HCT116 (cell line): ENCODE measurements around the gene PLOD2. TPM values are rescaled to one million over a fixed set of nuclear protein-coding genes. Genes with fewer than 3 reads are reported as not detected.
A peak's percentile ranks its signal among the peaks of the same experiment; 100 is the strongest.

Experiments used
- ATAC-seq: fragments of 200-7000 bp; cut with Tn5 transposase; 2 replicates; pipeline ENCODE4 v1.9.1; 2020; ENCODE audit warnings: mild to moderate bottlenecking, moderate library complexity
- BruUV-seq: library from RNA; stranded (reverse); fragments of 400-500 nt; replicated peaks from 2 replicates; lab custom pipeline; 2021; lab: Mats Ljungman, UMichigan
- CTCF ChIA-PET: fragments of 300-600 bp; sonication (Branson Sonifier 250); formaldehyde crosslinking; loops from one replicate; lab custom pipeline; 2021; ENCODE audit warnings: antibody characterized with exemption; lab: Charles Lee
- POLR2A ChIA-PET: fragments of 300-600, 350-600 bp; sonication (Branson Sonifier 250); formaldehyde crosslinking; loops from one replicate; lab custom pipeline; 2021; ENCODE audit warnings: antibody characterized with exemption; lab: Charles Lee
- RAD21 ChIA-PET, 2 experiments: fragments of 300-600 bp; sonication (Branson Sonifier 250); formaldehyde crosslinking; loops; one replicate each; lab custom pipeline; 2023; ENCODE audit warnings: low total read pairs in 2 of 2; ENCODE audit not compliant: uncharacterized antibody in 2 of 2, unreplicated experiment in 2 of 2, low non-redundant PET in 1 of 2; lab: Charles Lee
- DNase-seq: peaks from one replicate; pipeline ENCODE4 v3.0.0-alpha.2; 2010; ENCODE audit warnings: low read depth, low spot score
- H2AFZ ChIP-seq: fragments of 200-600 bp; shearing (Covaris generic), sonication (generic); 2 replicates; pipeline ENCODE4 v1.6.1; 2017; ENCODE audit warnings: low read depth, mixed run types, mixed read lengths, antibody characterized with exemption, low read length; ENCODE audit not compliant: poor library complexity, severe bottlenecking
- H3K27ac ChIP-seq: 2 replicates; pipeline ENCODE4 v1.5.1; 2012; ENCODE audit warnings: low read depth, low read length
- H3K27me3 ChIP-seq: fragments of 200-600 bp; sonication (generic); 2 replicates; pipeline ENCODE4 v1.6.1; 2016; ENCODE audit warnings: mixed run types, low read length, mixed read lengths; ENCODE audit not compliant: insufficient read depth
- H3K36me3 ChIP-seq, 2 experiments: fragments of 200-500 bp in 1 of 2; fragments of 200-600 bp in 1 of 2; sonication (Bioruptor generic) in 1 of 2; sonication (generic) in 1 of 2; 2 replicates each; pipeline versions ENCODE4 v1.5.1 to v1.6.1; 2014 to 2016; ENCODE audit warnings: low read length in 2 of 2, inconsistent platforms in 1 of 2, mixed read lengths in 1 of 2, mixed run types in 1 of 2; ENCODE audit not compliant: insufficient read depth in 2 of 2, control insufficient read depth in 1 of 2
- H3K4me1 ChIP-seq, 2 experiments: fragments of 200-600 bp in 1 of 2; sonication (generic) in 1 of 2; 2 replicates each; pipeline versions ENCODE4 v1.5.1 to v1.6.1; 2012 to 2017; ENCODE audit warnings: low read length in 2 of 2, inconsistent platforms in 1 of 2, mild to moderate bottlenecking in 1 of 2, mixed read lengths in 1 of 2, mixed run types in 1 of 2, moderate library complexity in 1 of 2; ENCODE audit not compliant: insufficient read depth in 2 of 2, control insufficient read depth in 1 of 2
- H3K4me2 ChIP-seq: fragments of 200-600 bp; sonication (generic); 2 replicates; pipeline ENCODE4 v1.6.1; 2017; ENCODE audit warnings: mixed run types, low read length, mixed read lengths
- H3K4me3 ChIP-seq, 2 experiments: fragments of 200-600 bp in 1 of 2; sonication (generic) in 1 of 2; replicated peaks in 1 of 2; 2 replicates each; pipeline ENCODE4 v1.5.1; 2011 to 2016; ENCODE audit warnings: low read length in 2 of 2, control low read depth in 1 of 2, low read depth in 1 of 2, mild to moderate bottlenecking in 1 of 2, mixed read lengths in 1 of 2, mixed run types in 1 of 2
- H3K79me2 ChIP-seq: fragments of 200-600 bp; sonication (generic); 2 replicates; pipeline ENCODE4 v1.6.1; 2017; ENCODE audit warnings: mild to moderate bottlenecking, mixed run types, low read length, moderate library complexity, mixed read lengths; ENCODE audit not compliant: insufficient read depth
- H3K9ac ChIP-seq: fragments of 200-600 bp; sonication (generic); 2 replicates; pipeline ENCODE4 v1.6.1; 2016; ENCODE audit warnings: low read length, mixed read lengths
- H3K9me2 ChIP-seq: fragments of 200-600 bp; sonication (generic), shearing (Covaris generic); 2 replicates; pipeline ENCODE4 v1.6.1; 2017; ENCODE audit warnings: mixed run types, mild to moderate bottlenecking, moderate library complexity; ENCODE audit not compliant: insufficient read depth
- H3K9me3 ChIP-seq, 2 experiments: fragments of 200-500 bp in 1 of 2; fragments of 200-600 bp in 1 of 2; sonication (Bioruptor generic) in 1 of 2; sonication (generic) in 1 of 2; 2 replicates each; pipeline ENCODE4 v1.6.1; 2014 to 2017; ENCODE audit warnings: low read length in 2 of 2, mixed read lengths in 2 of 2, inconsistent platforms in 1 of 2, low read depth in 1 of 2, mild to moderate bottlenecking in 1 of 2, mixed run types in 1 of 2, moderate library complexity in 1 of 2; ENCODE audit not compliant: control insufficient read depth in 1 of 2, insufficient read depth in 1 of 2
- H4K20me1 ChIP-seq: fragments of 200-600 bp; sonication (generic), shearing (Covaris generic); 2 replicates; pipeline ENCODE4 v1.6.1; 2017; ENCODE audit warnings: mixed run types, mild to moderate bottlenecking, moderate library complexity; ENCODE audit not compliant: insufficient read depth
- CBX3 ChIP-seq: IDR thresholded peaks from 2 replicates; pipeline ENCODE4 v1.6.1; 2012; ENCODE audit warnings: low read depth
- CEBPB ChIP-seq: IDR thresholded peaks from 2 replicates; pipeline ENCODE4 v1.6.1; 2012; ENCODE audit warnings: low read depth
- EGR1 ChIP-seq: IDR thresholded peaks from 2 replicates; pipeline ENCODE4 v1.6.1; 2012; ENCODE audit warnings: low read depth
- EZH2 ChIP-seq: fragments of 200-600 bp; sonication (generic); IDR thresholded peaks from 2 replicates; pipeline ENCODE4 v1.6.1; 2017; ENCODE audit warnings: antibody characterized with exemption, mixed run types
- EZH2phosphoT487 ChIP-seq: fragments of 200-600 bp; IDR thresholded peaks from 2 replicates; pipeline ENCODE4 v1.6.1; 2018; ENCODE audit warnings: antibody characterized with exemption, borderline replicate concordance
- FOSL1 ChIP-seq: IDR thresholded peaks from 2 replicates; pipeline ENCODE4 v1.6.1; 2012; ENCODE audit warnings: low read depth
- JUND ChIP-seq: IDR thresholded peaks from 2 replicates; pipeline ENCODE4 v1.6.1; 2012
- RAD21 ChIP-seq: IDR thresholded peaks from 2 replicates; pipeline ENCODE4 v1.6.1; 2012; ENCODE audit warnings: low read depth, mild to moderate bottlenecking
- SIN3A ChIP-seq: IDR thresholded peaks from 2 replicates; pipeline ENCODE4 v1.6.1; 2012; ENCODE audit warnings: low read depth
- SRF ChIP-seq: IDR thresholded peaks from 2 replicates; pipeline ENCODE4 v1.6.1; 2012; ENCODE audit warnings: low read depth
- intact Hi-C: fragments of 100-400 bp; cut with micrococcal nuclease; formaldehyde crosslinking; loops from 2 replicates; pipeline ENCODE4 v1.10.0; 2022
- total RNA-seq: library from RNA; stranded (reverse); gene quantifications from one replicate; pipeline ENCODE4 v1.2.1, GENCODE V29; 2021; ENCODE audit not compliant: unreplicated experiment
- TF ChIP-seq, protein P1 (sequence below): IDR thresholded peaks from 2 replicates; pipeline ENCODE4 v1.6.1; 2012; ENCODE audit warnings: low read depth

Gene PLOD2
- total RNA-seq, 1 experiment from 2014 or later, result 25.8 TPM

DNA sequence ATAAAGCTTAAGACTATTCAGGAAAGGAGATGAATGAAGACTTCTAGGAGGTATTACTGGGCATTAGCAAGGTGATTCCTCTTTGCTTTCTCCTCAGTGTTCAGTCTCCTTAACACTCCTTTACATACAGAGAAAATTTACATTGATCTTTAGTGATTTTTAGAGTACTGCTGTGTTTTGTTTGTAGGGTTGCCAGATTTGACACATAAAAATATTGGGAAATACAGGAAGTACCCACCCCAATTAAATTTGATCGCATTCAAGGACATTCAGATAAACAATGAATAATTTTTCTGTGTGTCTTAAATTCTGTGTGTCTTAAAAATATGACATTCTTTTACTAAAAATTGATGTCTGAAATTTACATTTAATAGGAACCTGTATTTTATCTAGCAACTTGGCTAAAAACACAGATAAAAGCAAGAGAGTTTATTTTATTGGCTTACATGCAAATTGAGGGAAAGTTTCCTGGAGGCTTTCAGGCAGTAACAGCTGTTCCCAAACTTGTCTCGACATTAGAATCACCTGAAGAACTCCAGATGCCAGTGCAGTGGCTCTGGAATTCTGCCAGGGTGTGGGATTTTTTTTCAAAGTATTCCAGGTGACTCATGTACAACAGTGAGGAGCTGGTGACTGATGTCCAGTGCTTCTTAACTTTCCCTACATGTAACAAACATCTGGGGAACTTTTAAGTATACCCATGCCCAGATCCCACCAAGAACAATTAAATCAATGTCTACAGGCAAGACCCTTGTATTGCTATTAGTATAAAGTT lies 23.4 kb upstream of the PLOD2 start:
- H3K4me1 ChIP-seq, result peaks cover 0 to 10% of the 10 kb centered on the region in 2 experiments; a peak in 2 of 4 replicates
- H3K36me3 ChIP-seq, result no peaks in the 10 kb centered on the region
- H2AFZ ChIP-seq, result no peak overlapping the region
- TF ChIP-seq CBX3 (0 out of 2 replicates have a peak, but pooled peaks have one; percentile 26), SIN3A (no peak), CEBPB (no peak), RAD21 (no peak), EZH2 (no peak), FOSL1 (peak; percentile 48; the same call in 1 of the 2 replicates), SRF (0 out of 2 replicates have a peak, but pooled peaks have one; percentile 26), EGR1 (no peak), JUND (no peak; the same call in 1 of the 2 replicates), EZH2phosphoT487 (no peak)
- TF ChIP-seq, protein P1, sequence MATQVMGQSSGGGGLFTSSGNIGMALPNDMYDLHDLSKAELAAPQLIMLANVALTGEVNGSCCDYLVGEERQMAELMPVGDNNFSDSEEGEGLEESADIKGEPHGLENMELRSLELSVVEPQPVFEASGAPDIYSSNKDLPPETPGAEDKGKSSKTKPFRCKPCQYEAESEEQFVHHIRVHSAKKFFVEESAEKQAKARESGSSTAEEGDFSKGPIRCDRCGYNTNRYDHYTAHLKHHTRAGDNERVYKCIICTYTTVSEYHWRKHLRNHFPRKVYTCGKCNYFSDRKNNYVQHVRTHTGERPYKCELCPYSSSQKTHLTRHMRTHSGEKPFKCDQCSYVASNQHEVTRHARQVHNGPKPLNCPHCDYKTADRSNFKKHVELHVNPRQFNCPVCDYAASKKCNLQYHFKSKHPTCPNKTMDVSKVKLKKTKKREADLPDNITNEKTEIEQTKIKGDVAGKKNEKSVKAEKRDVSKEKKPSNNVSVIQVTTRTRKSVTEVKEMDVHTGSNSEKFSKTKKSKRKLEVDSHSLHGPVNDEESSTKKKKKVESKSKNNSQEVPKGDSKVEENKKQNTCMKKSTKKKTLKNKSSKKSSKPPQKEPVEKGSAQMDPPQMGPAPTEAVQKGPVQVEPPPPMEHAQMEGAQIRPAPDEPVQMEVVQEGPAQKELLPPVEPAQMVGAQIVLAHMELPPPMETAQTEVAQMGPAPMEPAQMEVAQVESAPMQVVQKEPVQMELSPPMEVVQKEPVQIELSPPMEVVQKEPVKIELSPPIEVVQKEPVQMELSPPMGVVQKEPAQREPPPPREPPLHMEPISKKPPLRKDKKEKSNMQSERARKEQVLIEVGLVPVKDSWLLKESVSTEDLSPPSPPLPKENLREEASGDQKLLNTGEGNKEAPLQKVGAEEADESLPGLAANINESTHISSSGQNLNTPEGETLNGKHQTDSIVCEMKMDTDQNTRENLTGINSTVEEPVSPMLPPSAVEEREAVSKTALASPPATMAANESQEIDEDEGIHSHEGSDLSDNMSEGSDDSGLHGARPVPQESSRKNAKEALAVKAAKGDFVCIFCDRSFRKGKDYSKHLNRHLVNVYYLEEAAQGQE, result no peak
- H3K9me2 ChIP-seq, result no peaks in the 10 kb centered on the region
- no peaks in the 10 kb centered on the region for H4K20me1 ChIP-seq
- no peak overlapping the region for H3K9ac ChIP-seq
- no peaks in the 10 kb centered on the region for H3K9me3 ChIP-seq
- no peak overlapping the region for H3K27ac ChIP-seq
- H3K79me2 ChIP-seq, result no peaks in the 10 kb centered on the region
- H3K4me3 ChIP-seq, result no peak overlapping the region
- CTCF ChIA-PET, result interaction anchor here (3.5 kb wide), 1 partner anchor 119 kb away, joined by 18 read pairs; no protein-coding TSS in a partner anchor
- ATAC-seq (peak; percentile 54; the same call in 1 of the 2 replicates), DNase-seq (peak; percentile 45)
- BruUV-seq, result no TSS peak
- intact Hi-C loops, result no loop called here
- POLR2A ChIA-PET, result interaction anchor here (0.8 kb wide), 1 partner anchor 119 kb away, joined by 3 read pairs; no protein-coding TSS in a partner anchor
- H3K27me3 ChIP-seq, result no peaks in the 10 kb centered on the region
- RAD21 ChIA-PET, result interaction anchor here in 1 of 2 experiments (1.3 kb wide), 1 partner anchor 119 kb away, joined by 5 read pairs; no protein-coding TSS in a partner anchor
- peak overlapping the region; percentile 30; the same call in 1 of the 2 replicates for H3K4me2 ChIP-seq
